ENCODE results near the gene STRADB.
"Not testable (repeated sequence)": the region's sequence is repeated elsewhere in the genome, so short reads cannot be mapped to it uniquely, and the experiment has no call there.

Gene STRADB, protein sequence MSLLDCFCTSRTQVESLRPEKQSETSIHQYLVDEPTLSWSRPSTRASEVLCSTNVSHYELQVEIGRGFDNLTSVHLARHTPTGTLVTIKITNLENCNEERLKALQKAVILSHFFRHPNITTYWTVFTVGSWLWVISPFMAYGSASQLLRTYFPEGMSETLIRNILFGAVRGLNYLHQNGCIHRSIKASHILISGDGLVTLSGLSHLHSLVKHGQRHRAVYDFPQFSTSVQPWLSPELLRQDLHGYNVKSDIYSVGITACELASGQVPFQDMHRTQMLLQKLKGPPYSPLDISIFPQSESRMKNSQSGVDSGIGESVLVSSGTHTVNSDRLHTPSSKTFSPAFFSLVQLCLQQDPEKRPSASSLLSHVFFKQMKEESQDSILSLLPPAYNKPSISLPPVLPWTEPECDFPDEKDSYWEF

DNA sequence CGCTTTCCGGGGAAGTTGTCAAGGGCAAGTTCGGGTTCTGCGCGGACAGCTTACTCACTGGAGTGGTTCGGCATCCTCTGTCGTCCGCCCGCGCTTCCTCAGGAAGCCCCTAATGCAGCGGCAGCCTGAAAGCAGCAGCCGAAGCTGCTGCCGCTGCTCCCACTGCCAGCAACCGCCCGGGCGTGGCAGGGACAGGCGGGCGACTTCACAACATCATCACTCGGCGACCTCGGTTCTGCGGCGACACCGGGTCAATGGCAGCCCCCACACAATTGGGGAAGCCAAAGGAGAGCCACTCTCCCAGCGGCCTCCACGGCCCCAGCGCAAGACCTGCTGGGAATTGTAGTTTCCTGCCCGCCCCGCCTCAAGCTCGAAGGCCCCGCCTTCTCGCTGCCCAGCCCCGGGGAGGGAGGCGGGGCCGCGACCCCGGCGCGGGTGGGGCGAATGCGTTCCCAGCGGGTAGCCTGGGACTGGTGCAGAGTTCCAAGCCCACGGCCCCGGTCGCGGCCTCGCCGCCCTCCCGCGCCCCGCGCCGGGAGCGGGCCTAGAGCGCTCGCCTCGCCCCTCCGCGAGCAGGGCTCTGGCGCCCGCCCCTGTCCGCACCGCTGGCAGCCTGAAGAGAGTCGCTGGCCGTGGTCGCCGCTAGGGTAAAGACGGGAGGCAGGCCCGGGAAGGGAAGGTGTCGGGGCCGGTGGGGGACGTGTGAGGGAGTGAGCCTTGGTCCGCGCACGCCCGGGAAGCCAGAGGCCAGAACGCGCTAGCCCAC lies at the start of gene STRADB, which contains the start of gene TRAK2:
Gene STRADB, plus strand, starts transcription at position 449 of the 766 bp plus-strand sequence. CDS start 3,101 bp downstream, outside the sequence.
Gene TRAK2, minus strand, starts transcription at position 167 of the 766 bp plus-strand sequence. CDS start 30,951 bp downstream, outside the sequence.
- peak; percentile 87 to 92 for DNase-seq (ENCODE audit: low read depth in 2 of 2)

DNA sequence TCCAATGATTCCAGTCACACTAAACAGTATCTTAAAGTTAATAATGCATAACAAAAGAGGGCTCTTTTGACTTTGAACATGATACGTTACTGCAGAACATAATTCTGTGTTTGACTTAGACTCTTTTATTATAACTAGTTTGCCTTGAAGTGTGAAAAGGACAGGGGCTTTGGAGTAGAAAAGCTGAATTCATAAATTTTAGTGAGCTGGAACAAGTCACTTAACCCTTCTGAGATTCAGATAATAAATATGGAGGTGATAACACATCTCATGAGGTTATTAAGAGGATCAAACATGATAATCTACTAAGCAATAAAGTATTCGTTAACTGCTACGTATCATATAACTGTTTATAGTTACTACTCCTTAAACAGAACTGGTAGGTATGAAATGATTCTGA lies 49.7 kb upstream of the STRADB start:
- no peak for DNase-seq (ENCODE audit: low read depth in 2 of 2)

DNA sequence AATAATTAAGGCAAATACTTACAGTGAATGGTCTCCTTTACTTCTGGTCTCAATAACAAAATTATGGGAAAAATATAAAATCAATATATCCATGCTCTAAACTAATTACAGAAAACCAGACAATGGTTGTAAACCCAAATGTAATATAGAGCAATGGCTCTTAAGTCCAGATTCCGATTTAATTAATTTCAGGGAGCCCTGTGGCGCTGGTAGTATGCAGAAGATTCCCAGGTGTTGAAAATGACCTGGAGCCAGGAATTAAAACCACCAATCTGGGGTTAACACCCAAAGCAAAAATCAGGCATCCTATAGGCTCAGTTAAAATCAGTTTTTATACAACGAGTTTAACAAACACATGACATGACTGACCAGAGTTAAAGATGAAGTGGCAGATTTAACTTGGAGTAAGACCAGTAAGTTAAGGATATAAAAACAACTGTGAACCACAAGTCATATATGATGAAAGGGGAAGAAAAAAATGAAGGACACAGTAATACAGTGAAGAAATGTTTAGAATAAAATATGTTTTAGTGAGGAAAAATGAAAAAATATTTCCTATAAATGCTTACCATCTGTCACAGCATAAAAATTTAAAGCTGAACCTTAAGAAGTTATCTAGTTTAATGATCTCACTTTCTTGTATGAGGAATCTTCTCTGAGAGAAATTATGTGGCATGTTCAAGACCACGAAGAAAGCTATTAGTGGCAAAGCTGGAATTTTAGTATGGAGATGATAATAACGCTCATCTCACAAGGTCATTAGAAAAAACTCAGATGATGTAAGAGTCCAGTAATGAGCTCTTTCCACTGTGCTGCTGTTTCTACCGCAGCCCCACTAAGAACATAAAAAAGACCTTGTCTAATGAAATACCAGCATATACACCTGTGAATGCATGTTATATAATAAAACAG lies 48.6 kb upstream of the STRADB start:
- no peak for DNase-seq (ENCODE audit: low read depth in 2 of 2)

DNA sequence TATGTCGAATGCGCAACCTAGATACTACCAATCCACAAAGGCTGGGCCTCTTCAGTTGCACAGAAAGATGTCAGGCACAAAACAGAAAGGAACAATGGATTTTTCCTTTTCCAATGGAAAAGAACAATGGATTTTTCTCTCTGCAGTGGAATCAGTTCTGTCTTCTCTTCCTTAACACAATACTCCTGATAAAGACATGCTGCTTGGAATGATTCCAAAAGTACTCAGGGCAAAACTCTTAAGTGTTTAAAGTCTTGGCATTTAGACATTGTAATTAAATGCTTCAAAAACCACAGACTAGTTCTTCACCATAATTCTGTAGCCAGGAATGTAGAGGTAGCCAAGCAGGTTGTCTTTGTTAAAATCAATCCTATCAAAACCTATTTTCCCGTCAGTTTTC lies 47.7 kb upstream of the STRADB start:
- no peak for DNase-seq (ENCODE audit: low read depth in 2 of 2)

DNA sequence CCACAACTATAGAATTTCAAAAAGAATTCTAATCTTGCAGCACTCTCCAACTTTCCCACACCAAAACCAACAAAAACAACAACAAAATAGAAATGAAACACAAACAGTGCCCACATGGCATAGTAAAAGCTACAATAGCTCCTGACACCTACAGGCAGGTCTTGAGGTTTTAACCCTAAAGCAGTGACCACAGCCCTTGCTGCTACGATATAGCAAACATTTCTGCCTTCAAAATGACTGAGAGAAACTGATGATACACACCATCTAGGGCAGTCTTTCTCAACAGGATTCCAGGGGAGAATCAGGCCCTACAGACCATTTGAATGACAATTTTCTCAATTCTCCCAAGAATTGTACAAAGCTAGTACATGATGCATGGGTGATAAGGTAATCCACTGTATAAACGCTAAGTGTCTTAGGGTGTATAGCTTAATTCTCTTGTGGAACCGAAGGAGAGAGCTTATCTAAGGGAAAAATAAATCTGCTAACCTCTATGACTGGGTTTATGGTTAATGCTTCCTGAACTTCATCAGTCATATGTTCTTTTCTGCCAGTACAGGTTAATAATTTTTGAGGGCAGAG lies 46.8 kb upstream of the STRADB start:
- DNase-seq (ENCODE audit: low read depth in 2 of 2): no peak

DNA sequence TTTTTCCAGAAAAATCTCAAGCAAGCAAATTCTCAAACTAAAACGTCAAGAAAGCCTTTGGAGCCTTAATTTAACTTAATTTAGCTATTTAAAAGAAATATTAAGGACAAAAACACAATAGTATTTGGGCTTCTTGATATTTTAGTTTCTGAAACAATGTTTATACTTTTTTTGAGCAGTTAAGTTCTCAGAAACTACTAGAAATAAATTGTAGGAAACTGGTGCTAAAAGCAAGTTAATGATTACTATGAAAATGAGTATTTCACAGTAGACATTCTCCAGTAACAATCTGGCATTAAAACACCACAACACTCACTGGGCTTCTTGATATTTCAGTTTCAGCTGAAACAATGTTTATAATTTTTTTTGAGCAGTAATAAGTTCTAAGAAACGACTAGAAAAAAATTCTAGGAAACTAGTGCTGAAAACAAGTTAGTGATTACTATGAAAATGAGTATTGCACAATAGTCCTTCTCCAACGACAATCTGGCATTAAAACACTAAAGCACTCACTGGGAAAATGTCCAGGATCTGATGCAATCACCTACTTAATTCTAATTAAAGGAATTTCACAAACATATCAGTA lies 45.4 kb upstream of the STRADB start:
- no peak for DNase-seq (ENCODE audit: low read depth in 2 of 2)

DNA sequence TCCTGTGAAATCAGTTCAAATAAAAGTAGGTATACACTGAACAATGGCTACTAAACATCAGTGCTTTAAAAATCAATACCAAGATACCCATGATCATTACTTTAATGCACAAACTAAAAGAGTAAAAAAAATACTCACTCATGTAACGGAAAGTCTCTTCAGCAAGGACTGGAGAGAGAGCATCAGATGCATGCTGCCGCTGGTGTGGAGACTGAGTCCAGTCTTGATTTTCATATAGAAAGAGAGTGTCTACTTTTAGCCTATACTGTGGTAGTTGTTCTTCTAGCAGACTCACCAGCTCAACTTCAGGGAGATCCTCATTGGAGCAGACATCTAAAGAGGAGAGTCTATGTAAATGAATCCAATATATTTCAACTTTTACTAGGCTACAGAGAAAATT lies 44.3 kb upstream of the STRADB start:
- no peak for DNase-seq (ENCODE audit: low read depth in 2 of 2)

DNA sequence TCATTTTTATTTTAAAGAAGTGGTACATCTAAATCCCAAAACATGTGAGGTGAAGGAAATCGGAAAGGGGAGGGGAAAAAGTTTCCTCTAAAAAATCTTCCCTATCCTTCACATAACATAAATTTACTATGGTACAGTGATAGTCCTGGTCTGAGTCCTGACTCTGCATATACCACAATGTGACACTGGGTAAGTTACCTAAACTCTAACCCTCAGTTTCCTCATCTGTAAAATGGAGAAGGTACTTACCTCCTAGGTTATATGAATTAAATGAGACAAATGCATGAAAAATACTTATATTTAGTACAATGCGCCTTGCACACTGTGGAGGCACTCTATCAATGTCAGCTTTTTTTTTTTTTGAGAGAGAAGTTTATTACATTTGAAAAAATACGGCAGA lies 42.6 kb upstream of the STRADB start:
- no peak for DNase-seq (ENCODE audit: low read depth in 2 of 2)

DNA sequence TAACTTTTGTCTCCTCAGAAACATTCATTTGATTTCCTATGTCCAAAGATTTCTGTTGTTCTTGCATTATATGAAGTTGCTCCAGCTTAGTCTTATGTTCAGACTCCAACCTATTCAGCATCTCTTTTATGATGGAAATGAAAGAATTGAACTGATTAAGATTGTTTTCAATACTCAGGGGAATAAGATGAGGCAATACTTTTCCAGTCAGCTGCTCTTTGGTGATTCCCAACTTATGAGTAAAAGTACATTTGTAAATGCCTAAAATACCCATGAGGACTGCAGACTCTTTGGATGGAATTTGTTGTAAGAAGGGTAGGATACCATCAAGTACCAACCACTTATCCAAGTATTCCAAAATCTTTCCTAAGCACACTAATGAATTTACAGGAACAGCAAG lies 40.1 kb upstream of the STRADB start:
- no peak for DNase-seq (ENCODE audit: low read depth in 2 of 2)

DNA sequence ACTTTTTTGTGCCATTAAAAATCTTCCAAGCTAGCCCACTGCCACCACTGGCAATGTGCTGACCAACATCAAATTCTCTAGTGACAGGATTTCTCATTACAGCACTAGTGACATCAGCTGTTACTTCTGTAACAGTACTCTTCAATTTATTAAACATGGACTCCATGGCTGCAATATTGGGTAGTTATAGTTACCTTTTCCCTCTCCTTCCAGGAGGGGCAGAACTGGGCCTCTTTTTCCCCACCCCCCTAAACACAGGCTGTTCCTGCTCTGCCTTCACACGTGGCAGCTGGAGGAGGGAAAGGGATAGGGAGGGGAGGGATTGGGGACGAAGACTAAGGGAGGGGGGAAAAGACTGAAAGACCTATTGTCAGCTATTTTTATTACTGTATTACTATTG lies 38.4 kb upstream of the STRADB start:
- no peak for DNase-seq (ENCODE audit: low read depth in 2 of 2)

DNA sequence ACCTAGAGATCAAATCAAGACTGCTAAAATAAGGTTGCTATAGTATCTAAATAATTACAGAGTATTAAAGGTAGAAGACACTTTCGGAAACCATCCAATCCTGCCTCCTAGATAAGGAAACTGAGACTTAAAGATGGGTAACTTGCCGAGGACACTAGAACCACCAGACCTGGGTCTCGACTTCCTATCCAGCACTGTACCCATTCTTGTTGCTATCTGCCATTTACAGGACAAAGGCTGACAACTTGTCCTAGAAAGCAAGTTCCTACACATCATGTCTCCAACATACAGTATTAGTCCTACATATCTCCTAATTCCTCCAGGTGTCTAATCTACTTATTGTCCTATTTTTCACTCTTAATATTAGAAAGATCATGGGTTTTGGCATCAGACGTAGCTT lies 38.0 kb upstream of the STRADB start:
- DNase-seq (ENCODE audit: low read depth in 2 of 2): no peak

DNA sequence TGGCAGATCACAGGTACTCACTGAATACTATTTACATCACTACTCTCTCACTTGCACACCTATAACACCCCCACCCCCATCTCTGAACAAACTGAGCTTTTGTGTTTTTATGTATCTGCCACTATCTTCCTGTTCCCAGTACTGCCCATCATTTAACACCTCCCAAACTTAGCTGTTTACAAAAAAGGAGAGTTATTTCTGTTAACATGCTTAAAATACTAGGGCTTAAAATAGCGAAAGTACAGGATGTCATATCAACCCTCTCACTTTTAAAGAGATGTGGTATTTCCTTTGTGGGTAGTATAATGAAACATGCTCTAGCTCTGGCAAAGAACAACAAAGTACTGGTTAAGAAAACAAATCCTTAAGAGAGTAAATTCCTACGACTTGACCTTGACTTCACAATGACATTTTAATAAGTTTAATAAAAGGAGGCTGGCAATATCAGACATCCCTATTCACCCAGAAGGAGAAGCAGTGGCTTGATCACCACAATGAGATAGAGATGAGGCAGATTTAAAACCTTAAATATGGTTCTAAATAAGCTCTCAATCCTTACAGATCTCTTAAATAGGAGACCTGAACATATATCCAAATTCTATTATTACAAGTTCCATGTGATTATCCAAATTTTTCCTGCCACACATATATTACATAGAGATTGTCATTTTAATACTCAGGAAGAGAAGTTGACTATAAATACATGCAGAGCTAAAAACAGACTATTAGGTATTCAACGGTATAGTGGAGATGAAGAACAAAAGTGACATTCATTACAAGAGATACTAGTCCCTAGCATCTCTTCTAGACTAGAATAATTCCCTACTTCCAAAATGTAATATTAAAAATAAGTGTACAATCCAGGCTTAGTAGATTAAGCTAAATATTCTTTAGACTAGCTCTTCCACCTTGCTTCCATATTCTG lies 37.2 kb upstream of the STRADB start:
- DNase-seq (ENCODE audit: low read depth in 2 of 2): no peak

DNA sequence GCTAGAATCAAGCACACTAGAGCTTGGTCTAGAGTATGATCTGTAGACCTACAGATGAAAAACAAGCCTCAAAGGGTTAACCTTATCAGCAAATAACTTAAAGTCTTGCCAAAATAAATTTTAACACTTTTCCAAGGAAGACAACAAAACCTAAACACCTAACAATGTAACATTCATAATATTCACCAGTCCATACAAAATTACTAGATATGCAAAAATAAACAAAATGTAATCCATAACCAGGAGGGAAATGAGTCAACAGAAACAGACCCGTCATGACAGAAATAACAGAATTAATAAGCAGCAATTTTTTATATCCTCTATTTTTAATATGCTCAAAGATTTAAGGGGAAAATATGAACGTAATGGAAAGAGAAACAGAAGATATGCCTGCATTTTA lies 36.4 kb upstream of the STRADB start:
- DNase-seq (ENCODE audit: low read depth in 2 of 2): no peak

DNA sequence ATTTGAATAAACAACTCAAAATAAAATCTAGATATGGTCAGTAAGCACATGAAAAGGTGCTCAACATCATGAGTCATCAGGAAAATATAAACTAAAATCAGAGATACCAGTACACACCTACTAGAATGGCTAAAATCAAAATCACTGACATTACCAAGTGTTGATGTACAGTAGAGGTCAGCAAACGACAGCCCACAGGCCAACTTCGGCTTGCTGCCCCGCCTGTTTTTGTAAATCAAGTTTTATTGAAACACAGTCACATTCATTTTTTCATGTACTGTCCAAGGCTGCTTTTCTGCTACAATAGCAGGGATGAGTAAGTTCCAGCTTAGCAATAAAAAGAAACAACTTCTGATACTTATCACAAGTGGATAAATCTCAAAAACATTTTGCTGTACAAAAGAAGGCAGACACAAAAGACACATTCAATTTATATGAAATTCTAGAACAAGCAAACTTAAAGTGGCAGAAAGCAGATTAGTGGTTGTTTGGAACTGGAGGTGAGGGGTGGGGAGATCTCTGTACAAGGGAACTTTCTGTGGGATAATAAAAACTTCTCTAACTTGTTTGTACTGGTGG lies 32.4 kb upstream of the STRADB start:
- DNase-seq (ENCODE audit: low read depth in 2 of 2): no peak

DNA sequence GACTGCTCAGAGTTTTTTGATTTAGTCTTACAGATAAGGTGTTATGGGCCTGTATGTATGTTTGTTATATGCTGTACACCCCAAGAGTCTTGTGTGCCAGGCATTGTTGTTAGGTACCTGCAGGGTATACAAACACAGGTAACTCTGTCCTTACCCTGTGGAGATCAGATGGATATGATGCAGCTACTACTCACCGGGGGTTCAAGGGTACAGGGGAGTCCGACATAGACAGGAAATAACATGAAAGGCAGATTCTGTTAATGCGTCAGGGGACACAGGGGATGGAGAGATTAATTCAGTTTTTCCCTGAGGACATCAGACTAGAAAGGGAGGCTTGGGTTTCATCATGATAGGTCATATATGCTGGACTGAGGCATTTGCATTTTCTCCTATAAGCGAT lies 31.6 kb upstream of the STRADB start:
- DNase-seq (ENCODE audit: low read depth in 2 of 2): no peak

DNA sequence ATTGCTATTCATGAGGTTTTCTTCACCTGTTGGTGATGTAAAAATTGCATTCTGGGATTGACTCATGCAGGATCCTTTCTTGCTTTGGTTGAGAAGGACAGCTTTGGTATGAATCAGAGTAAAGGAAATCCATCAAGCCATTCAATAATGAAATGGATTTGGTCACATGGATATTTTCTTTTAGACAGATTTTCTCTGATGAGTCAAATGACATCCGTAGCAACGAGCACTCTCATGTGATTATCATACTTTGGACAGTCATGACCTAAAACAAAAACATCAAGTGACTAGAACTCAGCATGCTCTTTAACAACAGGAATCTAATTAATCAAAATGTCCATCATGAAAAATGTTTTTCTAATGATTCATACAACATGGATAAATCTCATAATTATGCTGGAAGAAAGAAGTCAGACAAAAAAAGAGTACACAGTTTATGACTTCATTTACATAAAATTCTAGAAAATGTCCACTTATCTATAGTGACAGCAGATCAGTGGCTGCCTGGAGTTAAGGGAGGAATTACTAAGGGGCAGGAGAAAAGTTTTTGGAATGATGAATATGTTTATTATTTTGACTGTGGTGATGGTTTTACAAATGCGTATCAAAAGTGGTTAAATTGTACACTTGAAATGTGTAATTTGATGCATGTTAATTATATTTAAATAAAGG lies 31.0 kb upstream of the STRADB start:
- no peak for DNase-seq (ENCODE audit: low read depth in 2 of 2)

DNA sequence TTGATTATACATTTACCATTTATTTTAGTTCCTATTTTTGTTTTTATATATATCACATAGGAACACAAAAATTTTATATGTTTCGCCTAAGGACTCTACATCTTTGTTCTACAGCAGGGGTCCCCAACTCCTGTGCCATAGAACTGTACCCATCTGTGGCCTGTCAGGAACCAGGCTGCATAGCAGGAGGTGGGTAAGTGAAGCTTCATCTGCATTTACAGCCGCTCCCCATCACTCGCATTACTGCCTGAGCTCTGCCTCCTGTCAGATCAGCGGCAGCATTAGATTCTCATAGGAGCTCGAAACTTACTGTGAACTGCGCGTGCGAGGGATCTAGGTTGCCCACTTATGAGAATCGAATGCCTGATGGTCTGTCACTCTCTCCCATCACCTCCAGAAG lies 25.6 kb upstream of the STRADB start:
- DNase-seq (ENCODE audit: low read depth in 2 of 2): no peak

DNA sequence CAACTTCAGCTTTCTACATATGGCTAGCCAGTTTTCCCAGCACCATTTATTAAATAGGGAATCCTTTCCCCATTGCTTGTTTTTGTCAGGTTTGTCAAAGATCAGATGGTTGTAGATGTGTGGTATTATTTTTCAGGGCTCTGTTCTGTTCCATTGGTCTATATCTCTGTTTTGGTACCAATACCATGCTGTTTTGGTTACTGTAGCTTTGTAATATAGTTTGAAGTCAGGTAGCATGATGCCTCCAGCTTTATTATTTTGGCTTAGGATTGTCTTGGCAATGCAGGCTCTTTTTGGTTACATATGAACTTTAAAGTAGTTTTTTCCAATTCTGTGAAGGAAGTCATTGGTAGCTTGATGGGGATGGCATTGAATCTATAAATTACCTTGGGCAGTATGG lies 23.2 kb upstream of the STRADB start:
- DNase-seq (ENCODE audit: low read depth in 2 of 2): not testable (repeated sequence)

DNA sequence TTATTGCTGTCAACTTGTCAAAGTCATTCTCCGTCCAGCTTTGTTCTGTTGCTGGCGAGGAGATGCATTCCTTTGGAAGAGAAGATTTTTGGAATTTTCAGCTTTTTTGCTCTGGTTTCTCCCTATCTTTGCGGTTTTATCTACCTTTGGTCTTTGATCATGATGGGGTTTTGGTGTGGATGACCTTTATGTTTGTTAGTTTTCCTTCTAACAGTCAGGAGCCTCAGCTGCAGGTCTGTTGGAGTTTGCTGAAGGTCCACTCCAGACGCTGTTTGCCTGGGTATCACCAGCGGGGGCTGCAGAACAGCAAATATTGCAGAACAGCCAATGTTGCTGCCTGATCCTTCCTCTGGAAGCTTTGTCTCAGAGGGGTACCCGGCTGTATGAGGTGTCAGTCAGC lies 21.7 kb upstream of the STRADB start:
- DNase-seq (ENCODE audit: low read depth in 2 of 2): not testable (repeated sequence)
